Measurements from ENCODE around the gene SPG21.

SPG21 gene

GRCh38 chr15:64991536-64992135 is 1.9 kb upstream of the SPG21 start:
- no peak for DNase-seq (ENCODE audit: low spot score)

DNA sequence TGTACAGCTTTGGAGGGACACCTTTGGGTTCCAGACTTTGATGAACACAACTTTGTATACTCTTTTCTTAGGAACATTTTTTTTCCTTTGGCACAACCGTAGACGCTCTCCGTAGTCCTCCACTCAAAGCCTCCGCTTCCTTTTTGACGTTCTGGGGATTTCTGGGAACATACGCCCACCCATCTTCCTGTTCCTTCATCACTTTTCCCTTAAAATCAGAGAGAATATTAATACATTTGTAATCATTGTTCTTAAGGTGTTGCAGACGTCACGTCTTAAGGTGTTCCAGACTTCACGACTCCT is 405 bp upstream of the SPG21 start:
- DNase-seq (ENCODE audit: low spot score) = no peak

GRCh38 chr15:64987136-64987535 is 2.6 kb downstream of the SPG21 start:
- DNase-seq (ENCODE audit: low spot score) = no peak

DNA sequence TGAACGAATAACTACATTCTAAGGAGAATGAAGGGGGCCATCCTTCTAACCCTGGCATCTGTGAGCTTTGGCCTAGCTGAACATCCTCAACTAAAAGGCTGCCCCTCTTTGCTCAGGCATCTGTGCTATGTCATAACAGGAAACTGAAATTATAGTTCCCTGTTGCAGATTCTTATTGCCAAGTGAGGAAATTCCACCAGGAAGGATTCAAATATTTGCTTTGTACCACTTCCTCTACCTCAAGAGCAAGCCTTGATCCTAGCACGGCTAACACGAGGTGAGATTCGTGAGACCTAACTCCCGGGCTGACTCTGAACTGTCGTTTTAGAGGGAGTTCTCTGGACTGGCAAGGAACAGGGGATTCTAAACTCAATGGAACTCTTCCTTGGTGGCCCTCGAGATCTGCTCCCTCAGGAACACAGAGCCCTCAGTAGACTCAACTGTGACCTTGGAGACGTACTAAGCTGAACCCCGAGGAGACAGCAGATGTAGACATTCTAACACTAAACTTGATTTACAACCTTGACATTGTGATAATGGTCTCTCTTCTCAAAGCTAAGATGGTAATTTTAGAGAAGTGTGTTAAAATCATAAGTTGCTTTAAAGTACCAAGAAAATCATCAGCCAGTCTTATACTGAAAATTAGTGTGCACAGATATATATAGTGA is 4.2 kb downstream of the SPG21 start:
- DNase-seq (ENCODE audit: low spot score) = peak; percentile 40

DNA sequence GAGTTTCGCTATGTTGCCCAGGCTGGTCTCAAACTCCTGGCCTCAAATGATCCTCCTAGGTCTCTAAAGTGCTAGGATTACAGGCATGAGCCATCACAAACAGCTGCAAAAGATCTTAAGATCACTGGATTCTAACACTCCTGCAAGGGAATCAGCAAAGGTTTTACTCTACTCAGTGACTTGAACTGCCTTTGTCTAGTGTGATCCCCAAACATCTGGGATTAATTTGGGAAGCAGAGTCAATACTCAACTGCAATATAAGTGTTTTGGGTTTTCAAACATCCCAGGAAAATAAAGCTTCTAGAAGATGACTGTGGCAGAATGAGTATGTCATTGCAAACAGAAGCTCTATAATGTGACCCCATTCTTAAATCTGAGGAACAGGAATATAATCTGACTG is 7.2 kb downstream of the SPG21 start:
- peak; percentile 25 for DNase-seq (ENCODE audit: low spot score)

GRCh38 chr15:64981812-64982431 is 7.8 kb downstream of the SPG21 start:
- DNase-seq (ENCODE audit: low spot score) = no peak

DNA sequence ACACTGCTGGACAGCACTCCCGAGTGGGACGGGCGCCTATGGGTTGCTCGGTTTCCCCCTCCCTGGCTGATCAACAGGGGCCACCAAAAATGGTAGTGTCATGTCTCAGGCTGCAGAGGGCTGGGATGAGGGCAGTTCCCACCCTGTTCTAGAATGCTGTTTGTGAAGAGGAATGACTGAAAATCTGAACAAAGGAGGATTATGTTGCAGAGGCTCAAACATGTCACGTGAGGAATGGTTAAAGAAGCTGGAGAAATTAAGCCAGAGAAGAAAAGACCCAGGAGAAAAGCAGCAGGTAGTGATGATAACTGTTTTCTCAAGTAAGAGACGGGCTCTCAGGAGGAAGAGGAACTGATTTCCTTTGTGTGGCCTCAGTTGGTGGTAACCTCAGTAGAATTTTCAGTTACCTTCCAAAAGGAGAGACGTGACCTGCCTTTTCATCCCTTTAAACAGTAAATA is 10.4 kb downstream of the SPG21 start:
- no peak for DNase-seq (ENCODE audit: low spot score)

DNA sequence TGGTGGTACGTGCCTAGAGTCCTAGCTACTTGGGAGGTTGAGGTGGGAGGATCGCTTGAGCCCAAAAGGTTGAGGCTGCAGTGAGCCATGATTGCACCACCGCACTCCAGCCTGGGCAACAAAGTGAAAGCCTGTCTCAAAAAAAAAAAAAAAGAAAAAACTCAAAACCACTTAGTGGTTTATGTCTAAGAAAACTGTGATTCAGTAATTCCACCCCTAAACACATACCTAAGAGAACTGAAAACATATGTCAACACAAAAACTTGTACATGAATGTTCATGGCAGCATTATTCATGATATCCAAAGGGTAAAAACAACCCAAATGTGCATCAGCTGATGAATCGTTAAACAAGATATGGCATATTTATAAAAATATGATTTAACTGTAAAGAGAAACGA is 14.3 kb downstream of the SPG21 start:
- DNase-seq (ENCODE audit: low spot score) = no peak

- DNase-seq (ENCODE audit: low spot score) = no peak
These were observed 19.0 kb downstream of the SPG21 start for GRCh38 chr15:64970698-64971097.

DNA sequence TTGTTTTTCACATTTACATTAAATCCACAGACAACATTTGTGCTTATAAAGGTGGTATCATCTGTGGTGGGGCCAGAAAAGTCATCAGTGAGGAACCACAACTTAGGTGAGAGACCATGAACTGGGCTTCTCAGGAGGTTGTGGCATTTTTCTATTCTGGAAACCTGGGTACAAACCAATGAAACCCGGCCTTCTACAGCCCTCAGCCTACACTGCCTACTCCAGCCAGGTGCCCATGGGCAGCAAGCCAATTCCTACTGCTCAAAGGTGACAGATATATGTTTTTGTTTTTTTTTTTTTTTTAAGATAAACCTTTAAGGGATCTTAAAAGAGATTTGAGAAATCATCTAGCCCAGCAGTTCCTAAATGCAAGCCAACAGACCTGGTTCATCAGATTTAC is 20.3 kb downstream of the SPG21 start:
- no peak for DNase-seq (ENCODE audit: low spot score)

DNA sequence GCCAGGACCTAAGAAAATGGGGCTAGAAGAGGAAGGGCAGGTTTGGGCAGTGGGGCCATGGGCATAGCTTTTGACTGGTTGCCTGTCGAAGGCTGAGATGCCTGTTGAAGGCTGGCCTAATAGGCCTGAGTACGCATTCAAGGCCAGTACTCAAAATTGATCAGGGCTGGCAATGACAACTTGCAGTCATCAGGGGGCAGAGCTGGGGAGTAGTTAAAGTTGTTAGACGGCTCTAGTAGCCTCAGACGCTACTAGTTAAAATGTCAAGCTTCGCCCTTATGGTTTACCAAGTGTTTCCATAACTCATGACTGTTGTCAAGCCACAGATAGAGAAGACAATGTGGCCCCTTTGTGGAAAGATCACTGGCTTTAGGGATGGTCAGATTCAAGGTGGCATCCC is 28.7 kb downstream of the SPG21 start:
- no peak for DNase-seq (ENCODE audit: low spot score)

DNA sequence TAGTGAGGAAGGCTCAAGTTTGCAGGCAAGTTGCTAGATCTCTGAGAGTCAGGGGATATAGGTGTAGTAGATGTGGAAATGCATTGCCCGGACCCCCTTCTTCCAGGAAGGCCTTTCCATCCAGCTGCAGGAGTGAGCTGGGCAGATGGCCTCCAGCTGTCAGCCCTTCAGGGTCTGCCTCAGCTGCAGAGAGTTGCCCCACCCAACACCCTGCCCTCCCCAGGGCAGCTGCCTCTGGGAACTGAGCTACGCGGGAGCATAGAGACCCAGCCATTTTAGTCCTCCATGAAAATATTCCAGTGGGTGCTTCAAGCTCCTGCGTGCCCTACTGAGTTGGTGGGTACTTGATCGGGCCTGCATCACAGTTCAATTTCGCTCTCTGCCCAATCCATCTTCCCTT is 29.6 kb downstream of the SPG21 start:
- DNase-seq (ENCODE audit: low spot score) = no peak

DNA sequence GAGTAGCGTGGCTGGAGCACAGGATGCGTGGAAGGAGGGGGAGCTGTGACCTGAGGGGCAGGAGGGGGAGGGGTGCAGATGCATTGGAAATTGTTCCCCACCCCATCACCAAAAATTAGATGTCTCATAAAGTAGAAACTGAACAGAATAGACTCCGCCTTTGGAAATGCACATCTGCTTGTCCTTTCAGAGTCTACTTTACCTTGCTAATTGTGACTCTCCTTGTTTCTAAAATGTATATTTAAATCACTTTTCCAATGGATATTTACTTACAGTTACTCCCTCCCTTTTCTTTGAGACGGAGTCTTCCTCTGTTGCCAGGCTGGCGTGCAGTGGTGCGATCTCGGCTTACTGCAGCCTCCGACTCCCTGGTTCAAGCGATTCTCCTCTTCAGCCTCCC is 30.6 kb downstream of the SPG21 start:
- DNase-seq (ENCODE audit: low spot score) = no peak

GRCh38 chr15:64954395-64954794 is 35.3 kb downstream of the SPG21 start:
- DNase-seq (ENCODE audit: low spot score) = no peak

- DNase-seq (ENCODE audit: low spot score) = no peak
These were observed 37.8 kb downstream of the SPG21 start for GRCh38 chr15:64951777-64952418.

DNA sequence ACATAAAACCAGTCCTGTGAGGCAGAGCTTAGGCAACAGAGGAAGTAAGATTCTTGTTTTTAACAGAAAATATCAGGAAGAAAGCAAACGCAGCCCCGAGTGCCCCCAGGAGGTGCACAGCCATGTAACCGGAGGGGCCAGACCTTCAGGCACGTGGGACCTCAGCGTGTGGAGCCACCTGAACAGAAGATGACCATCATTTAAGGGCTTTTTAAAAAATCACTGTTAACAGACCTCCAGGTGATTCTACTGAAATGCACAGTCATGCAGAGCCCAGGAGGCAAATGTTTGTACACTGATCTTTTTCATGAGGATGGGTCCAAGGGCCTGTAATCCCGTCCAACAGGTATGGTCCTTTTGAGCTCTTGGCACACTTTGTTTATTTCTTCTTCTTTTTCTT is 38.8 kb downstream of the SPG21 start:
- DNase-seq (ENCODE audit: low spot score) = no peak

DNA sequence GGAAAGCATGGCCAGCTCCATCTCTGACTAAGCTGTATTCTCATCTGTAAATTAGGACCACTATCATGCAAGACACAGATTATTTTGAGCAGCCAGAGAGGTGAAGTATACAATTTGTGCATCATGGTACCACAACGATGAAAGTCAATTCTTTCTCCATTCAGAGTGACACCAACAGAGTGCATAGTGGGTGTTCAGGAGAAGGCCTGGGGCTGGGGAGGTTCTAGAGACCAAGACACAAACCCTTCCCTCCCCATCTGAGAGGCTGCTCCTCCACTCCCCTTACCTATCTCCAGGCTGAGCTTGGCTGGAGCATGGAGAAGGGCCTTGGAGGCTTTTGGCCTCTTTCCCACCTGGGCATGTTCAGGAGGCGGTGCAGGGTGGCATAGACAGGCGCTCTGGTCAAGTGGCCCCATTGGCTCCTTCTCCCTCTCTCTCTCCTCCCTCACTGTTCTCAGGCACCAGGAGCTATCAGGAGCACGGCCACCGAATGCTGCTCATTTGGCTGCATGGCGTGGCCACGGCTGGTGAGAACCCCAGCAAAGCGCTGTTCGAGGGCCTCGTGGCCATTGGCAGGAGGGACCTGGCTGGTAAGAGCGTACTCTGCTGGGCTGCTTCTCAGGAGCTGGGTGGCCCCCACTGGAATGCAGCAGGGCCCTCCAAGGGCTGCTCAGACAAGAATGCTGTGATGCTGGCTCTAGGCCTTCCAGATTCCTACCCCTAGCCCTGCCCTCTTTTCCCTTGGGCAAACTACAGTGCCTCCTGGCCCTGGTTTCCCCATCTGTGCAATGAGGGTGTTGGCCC is 40.1 kb downstream of the SPG21 start:
- DNase-seq (ENCODE audit: low spot score) = no peak

GRCh38 chr15:64948916-64949315 is 40.8 kb downstream of the SPG21 start:
- no peak for DNase-seq (ENCODE audit: low spot score)

DNA sequence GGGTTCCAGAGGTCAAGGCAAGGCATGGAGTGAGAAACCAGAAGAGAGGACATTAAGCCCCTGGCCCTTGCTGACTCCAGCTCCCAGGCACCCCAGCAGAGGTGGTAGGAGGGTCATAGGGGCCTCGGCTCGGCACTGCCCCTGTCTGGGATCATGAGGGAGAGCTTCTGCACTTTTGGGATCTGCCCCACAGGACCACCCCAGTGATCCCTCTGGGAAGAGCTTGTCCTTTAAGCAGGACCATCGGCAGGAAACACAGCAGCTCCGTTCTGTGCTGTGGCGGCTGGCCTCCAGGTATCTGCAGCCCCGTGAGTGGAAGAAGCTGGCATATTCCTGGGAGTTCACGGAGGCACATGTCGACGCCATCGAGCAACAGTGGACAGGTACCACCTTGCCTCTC is 42.5 kb downstream of the SPG21 start:
- no peak for DNase-seq (ENCODE audit: low spot score)

- no peak for DNase-seq (ENCODE audit: low spot score)
These were observed 44.8 kb downstream of the SPG21 start for GRCh38 chr15:64944961-64945360.

GRCh38 chr15:64943512-64944225 is 46.0 kb downstream of the SPG21 start:
- no peak for DNase-seq (ENCODE audit: low spot score)

- no peak for DNase-seq (ENCODE audit: low spot score)
These were observed 47.4 kb downstream of the SPG21 start for GRCh38 chr15:64942356-64942755.

Data from AG08395 (cell line).